Activated T-helper 2 cell treated with anti-CD3 and anti-CD28 coated beads, Interferon-gamma antibody, Interleukin-2, Interleukin-4, amounts not matched to agents 10 μg/mL and 5 μg/mL and 100 μg/mL, durations not matched to agents 14 hours and 24 hours and 36 hours (primary cell): ENCODE results near the gene CNNM3. TPM values are rescaled to one million over a fixed set of nuclear protein-coding genes. Genes with fewer than 3 reads are reported as not detected.

Experiments used
- total RNA-seq: library from RNA; stranded (reverse); gene quantifications from 2 replicates; pipeline ENCODE4 v1.2.3, GENCODE V29; 2022

Gene CNNM3
- total RNA-seq, 1 donor from 2014 or later: 30.4 TPM

Other genes with a start within 250 kb of the CNNM3 start
- 45.8 and 48.3 TPM in 2 replicates for gene KANSL3, start 178.0 kb upstream of the CNNM3 start, total RNA-seq
- gene FER1L5, start 173.5 kb upstream of the CNNM3 start, total RNA-seq: not detected in 2 replicates
- 6.0 and 7.0 TPM in 2 replicates for gene LMAN2L, start 76.2 kb upstream of the CNNM3 start, total RNA-seq
- gene CNNM4, start 55.4 kb upstream of the CNNM3 start, total RNA-seq: 10.1 and 11.3 TPM in 2 replicates
- 7.0 and 9.1 TPM in 2 replicates for gene ANKRD23, start 27.8 kb downstream of the CNNM3 start, total RNA-seq
- gene ANKRD39, start 41.7 kb downstream of the CNNM3 start, total RNA-seq: 39.2 and 40.0 TPM in 2 replicates
- 32.0 and 36.1 TPM in 2 replicates for gene SEMA4C, start 53.8 kb downstream of the CNNM3 start, total RNA-seq
- not detected in 2 replicates for gene FAM178B, start 170.3 kb downstream of the CNNM3 start, total RNA-seq